HepG2 (cell line): ENCODE measurements around the gene PLEKHG4. TPM values are rescaled to one million over a fixed set of nuclear protein-coding genes. Genes with fewer than 3 reads are reported as not detected.

Source experiments
- AFF4 ChIP-seq: sonication (generic); formaldehyde crosslinking; IDR thresholded peaks from 2 replicates; pipeline ENCODE4 v1.4.0; 2020; ENCODE audit warnings: missing genetic modification reagents
- AHR ChIP-seq: IDR thresholded peaks from 2 replicates; pipeline ENCODE4 v1.6.1; 2018; ENCODE audit warnings: missing genetic modification reagents, missing compliant biosample characterization
- ARNTL ChIP-seq: sonication (generic); formaldehyde crosslinking; IDR thresholded peaks from 2 replicates; pipeline ENCODE4 v1.4.0; 2020; ENCODE audit warnings: mild to moderate bottlenecking, missing genetic modification reagents
- CBX1 ChIP-seq: IDR thresholded peaks from one replicate; pipeline ENCODE4 v1.6.1; 2016; ENCODE audit warnings: antibody characterized with exemption, low read depth
- CENPX ChIP-seq: sonication (generic); formaldehyde crosslinking; IDR thresholded peaks from 2 replicates; pipeline ENCODE4 v1.9.0; 2021; ENCODE audit warnings: mild to moderate bottlenecking, missing genetic modification reagents, moderate library complexity
- ETS1 ChIP-seq: sonication (generic); formaldehyde crosslinking; IDR thresholded peaks from 2 replicates; pipeline ENCODE4 v1.4.0; 2020; ENCODE audit warnings: missing genetic modification reagents
- FOXA1 ChIP-seq, 2 experiments: fragments of 450-650 bp in 1 of 2; sonication (generic) in 1 of 2; formaldehyde crosslinking in 1 of 2; IDR thresholded peaks; 2 replicates each; pipeline versions ENCODE4 v1.4.0 to v1.6.1; 2016 to 2020; ENCODE audit warnings: missing genetic modification reagents in 1 of 2
- HINFP ChIP-seq: sonication (generic); formaldehyde crosslinking; IDR thresholded peaks from 2 replicates; pipeline ENCODE4 v1.4.0; 2020; ENCODE audit warnings: low read depth, mild to moderate bottlenecking, missing genetic modification reagents
- HMG20B ChIP-seq: conservative IDR thresholded peaks from 2 replicates; pipeline ENCODE4 v1.6.1; 2016; ENCODE audit warnings: missing genetic modification reagents, missing compliant biosample characterization
- HMGA1 ChIP-seq: sonication (generic); formaldehyde crosslinking; conservative IDR thresholded peaks from 2 replicates; pipeline ENCODE4 v1.4.0; 2020; ENCODE audit warnings: missing genetic modification reagents
- KDM3A ChIP-seq: IDR thresholded peaks from 2 replicates; pipeline ENCODE4 v1.6.1; 2018; ENCODE audit warnings: low read depth, missing compliant biosample characterization
- MBNL3 ChIP-seq: fragments of 250-450 bp; sonication (Bioruptor Pico); conservative IDR thresholded peaks from 2 replicates; pipeline ENCODE4 v1.8.0; 2022; ENCODE audit warnings: mild to moderate bottlenecking, inconsistent platforms
- MEF2D ChIP-seq: sonication (generic); formaldehyde crosslinking; IDR thresholded peaks from 2 replicates; pipeline ENCODE4 v1.5.1; 2020; ENCODE audit warnings: mild to moderate bottlenecking, missing genetic modification reagents
- MYPOP ChIP-seq: sonication (generic); formaldehyde crosslinking; IDR thresholded peaks from 2 replicates; pipeline ENCODE4 v1.8.1; 2023; ENCODE audit warnings: mild to moderate bottlenecking, moderate library complexity, missing genetic modification reagents
- NR2F6 ChIP-seq, 2 experiments: IDR thresholded peaks; 2 replicates each; pipeline ENCODE4 v1.6.1; 2016; ENCODE audit warnings: antibody characterized with exemption in 1 of 2, mild to moderate bottlenecking in 1 of 2
- ONECUT2 ChIP-seq: sonication (generic); formaldehyde crosslinking; IDR thresholded peaks from 2 replicates; pipeline ENCODE4 v1.4.0; 2020; ENCODE audit warnings: missing genetic modification reagents
- POLR2AphosphoS5 ChIP-seq: IDR thresholded peaks from 2 replicates; pipeline ENCODE4 v1.6.1; 2012; ENCODE audit warnings: low read depth, low read length
- TAF1 ChIP-seq: sonication (generic); formaldehyde crosslinking; IDR thresholded peaks from 2 replicates; pipeline ENCODE4 v1.4.0; 2020; ENCODE audit warnings: missing genetic modification reagents
- ZC3H13 ChIP-seq: sonication (generic); formaldehyde crosslinking; IDR thresholded peaks from 2 replicates; pipeline ENCODE4 v1.8.1; 2023; ENCODE audit warnings: mild to moderate bottlenecking, missing genetic modification reagents, moderate library complexity
- ZNF451 ChIP-seq: sonication (generic); formaldehyde crosslinking; IDR thresholded peaks from 2 replicates; pipeline ENCODE4 v1.5.0; 2020; ENCODE audit warnings: mild to moderate bottlenecking, missing genetic modification reagents
- ZNF619 ChIP-seq: sonication (generic); formaldehyde crosslinking; IDR thresholded peaks from 2 replicates; pipeline ENCODE4 v1.4.0; 2020; ENCODE audit warnings: mild to moderate bottlenecking, missing genetic modification reagents
- ZNF768 ChIP-seq: sonication (generic); formaldehyde crosslinking; IDR thresholded peaks from 2 replicates; pipeline ENCODE4 v1.4.0; 2020; ENCODE audit warnings: missing genetic modification reagents
- ZNF775 ChIP-seq: sonication (generic); formaldehyde crosslinking; IDR thresholded peaks from 2 replicates; pipeline ENCODE4 v1.4.0; 2020; ENCODE audit warnings: missing genetic modification reagents, mild to moderate bottlenecking, moderate library complexity, borderline replicate concordance
- ZNF841 ChIP-seq: sonication (generic); formaldehyde crosslinking; IDR thresholded peaks from 2 replicates; pipeline ENCODE4 v1.8.1; 2023; ENCODE audit warnings: missing genetic modification reagents, borderline replicate concordance
- polyA plus RNA-seq, 8 experiments: library from polyadenylated mRNA; depleted of rRNA in 3 of 8; stranded (reverse) in 7 of 8; unstranded in 1 of 8; fragments of >200 nt; fragmentation: Illumina TruSeq in 4 of 8; extraction: Trizol in 4 of 8; gene quantifications; 2 replicates each; pipeline versions ENCODE4 v1.2.1 to v1.2.3, GENCODE V29; 2011 to 2016; ENCODE audit warnings: low read depth in 4 of 8, missing spikeins in 1 of 8, mixed read lengths in 1 of 8; ENCODE audit not compliant: insufficient read depth in 1 of 8
- total RNA-seq, 5 experiments: library from RNA; depleted of rRNA; stranded (reverse); fragments of >200 nt; fragmentation: Illumina TruSeq; extraction: Trizol; gene quantifications; 2 replicates each; pipeline ENCODE4 v1.2.3, GENCODE V29; 2016; ENCODE audit warnings: low read depth in 1 of 5

The PLEKHG4 gene
- total and polyA plus RNA-seq, 2 of the 13 experiments (the other 11 are each of a cell fraction or from before 2014, with no cell fraction given): 7.1 to 13.6 TPM

- TF ChIP-seq AFF4 (CRISPR knock-in tag) (no peak), POLR2AphosphoS5 (peak; percentile 48; the same call in 1 of the 2 replicates), KDM3A (CRISPR knock-in tag) (peak; percentile 97), AHR (CRISPR knock-in tag) (0 out of 2 replicates have a peak, but pooled peaks have one; percentile 70), ZNF451 (0 out of 2 replicates have a peak, but pooled peaks have one; percentile 67), MYPOP (CRISPR knock-in tag) (peak; percentile 94), TAF1 (CRISPR knock-in tag) (peak; percentile 59), MBNL3 (CRISPR knock-in tag) (no peak), CENPX (CRISPR knock-in tag) (no peak), ZNF841 (CRISPR knock-in tag) (no peak; the same call in 1 of the 2 replicates), ZNF775 (CRISPR knock-in tag) (no peak), ARNTL (CRISPR knock-in tag) (peak; percentile 95), ZNF768 (peak; percentile 59; the same call in 1 of the 2 replicates), ZNF619 (CRISPR knock-in tag) (peak; percentile 90; the same call in 1 of the 2 replicates), NR2F6 (IDR thresholded peaks at IDR 0.05) (peak; percentile 87), NR2F6 (CRISPR knock-in tag; IDR thresholded peaks at IDR 0.05) (peak; percentile 97), ETS1 (CRISPR knock-in tag) (no peak), ONECUT2 (CRISPR knock-in tag) (peak; percentile 51; the same call in 1 of the 2 replicates), MEF2D (peak; percentile 91), HMGA1 (CRISPR knock-in tag) (no peak), HINFP (CRISPR knock-in tag) (peak; percentile 81), FOXA1 (IDR thresholded peaks at IDR 0.05) (no peak), FOXA1 (CRISPR knock-in tag; IDR thresholded peaks at IDR 0.05) (no peak; the same call in none of the 2 replicates), CBX1 (no peak), HMG20B (CRISPR knock-in tag) (peak; percentile 77), ZC3H13 (peak; percentile 78)
Measured at GRCh38 chr16:67246081-67246755, 33.1 kb upstream of the PLEKHG4 start (continued).
